Measurements from ENCODE around the gene IRX6.

IRX6 gene

DNA sequence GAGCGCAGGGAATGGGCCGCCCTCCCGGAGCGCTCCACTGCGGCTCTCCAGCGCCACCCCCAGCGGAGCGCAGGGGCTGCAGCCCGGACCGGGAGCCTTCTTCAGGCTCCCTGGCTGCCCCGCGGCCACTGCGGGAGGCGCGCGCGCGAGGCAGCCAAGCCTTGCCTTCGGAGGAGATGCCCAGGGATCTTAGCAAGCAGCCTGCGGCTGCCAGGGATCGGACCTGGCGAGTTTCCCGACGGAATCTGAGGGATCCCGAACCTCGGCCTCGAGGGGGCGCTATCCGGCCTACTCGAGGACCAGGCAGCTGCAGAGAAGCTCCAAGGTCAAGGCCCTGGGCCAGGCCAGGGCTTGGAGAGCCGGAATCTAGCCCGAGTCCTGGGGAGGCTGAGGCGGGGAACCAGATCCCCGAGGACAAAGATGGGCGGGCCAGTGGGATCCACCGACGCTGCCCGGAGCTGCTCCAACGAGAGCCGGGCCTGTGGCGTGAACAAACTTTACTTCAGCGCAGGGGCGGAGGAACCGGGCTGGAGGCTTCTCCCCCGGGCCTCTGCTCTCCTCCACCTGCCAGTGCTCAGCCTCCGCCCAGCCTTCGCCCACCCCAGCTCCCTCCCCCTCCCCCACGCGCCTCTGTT, at the start of gene IRX6:
TSS of gene IRX6 (plus strand) at position 567 of the 635 bp plus-strand sequence. CDS start 889 bp downstream, outside the sequence.
- no peak for DNase-seq

DNA sequence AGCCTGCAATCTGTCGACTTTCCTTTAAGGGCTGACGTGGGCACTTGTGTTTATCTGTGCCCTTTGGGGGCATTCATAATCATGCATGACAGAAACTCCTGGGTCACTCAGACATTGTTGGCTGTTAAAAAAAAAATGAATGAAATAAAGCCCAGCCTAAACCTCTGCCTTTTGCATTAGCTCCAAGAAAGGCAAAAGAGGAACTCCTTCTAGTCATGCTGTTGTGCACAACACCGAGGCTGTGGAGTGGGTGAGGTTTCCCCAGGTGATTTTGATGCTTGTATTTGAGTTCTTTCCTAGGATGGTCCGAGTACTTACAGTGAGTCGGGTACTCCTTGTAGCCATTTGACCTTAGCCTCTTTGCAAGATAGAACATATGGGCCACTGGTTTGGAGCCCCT, 49.6 kb upstream of the IRX6 start:
- no peak for DNase-seq

DNA sequence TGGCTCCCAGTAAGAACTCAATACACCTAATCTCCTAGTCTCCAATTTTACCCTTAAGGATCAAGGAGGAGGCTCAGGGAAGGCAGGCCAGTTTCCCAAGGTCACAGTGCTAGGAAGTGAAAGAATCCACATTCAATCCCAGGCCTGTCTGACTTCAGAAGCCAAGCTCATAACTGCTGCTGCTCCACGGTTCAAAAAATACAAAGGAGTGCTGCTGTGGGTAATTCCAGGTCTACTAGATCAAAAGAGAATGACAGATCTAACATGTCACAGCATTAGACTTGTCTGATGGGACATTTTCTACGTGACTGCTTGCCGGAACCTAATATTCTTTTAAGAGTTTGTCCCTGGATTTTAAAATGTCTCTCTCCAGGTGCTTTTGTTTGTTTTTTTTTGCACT, 48.8 kb upstream of the IRX6 start:
- no peak for DNase-seq

DNA sequence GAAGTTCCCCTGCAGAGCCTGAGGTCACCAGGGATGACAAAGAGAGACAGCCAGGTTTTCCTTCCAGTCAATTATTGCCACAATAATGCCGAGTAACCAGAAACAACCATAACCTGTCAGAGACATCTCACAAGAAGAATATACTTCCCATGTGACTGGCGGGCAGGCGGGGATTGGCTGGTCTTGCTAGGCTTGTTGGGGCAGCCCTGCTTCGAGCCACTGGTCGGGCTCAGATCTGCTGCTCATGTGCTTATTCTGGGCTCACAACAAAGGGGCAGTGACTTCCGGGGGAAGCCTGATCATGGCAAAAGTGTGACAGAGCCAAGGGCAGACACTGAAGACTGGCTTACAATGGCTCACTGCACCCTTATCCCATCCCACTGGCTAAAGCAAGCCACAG, 48.1 kb upstream of the IRX6 start:
- DNase-seq = no peak

DNA sequence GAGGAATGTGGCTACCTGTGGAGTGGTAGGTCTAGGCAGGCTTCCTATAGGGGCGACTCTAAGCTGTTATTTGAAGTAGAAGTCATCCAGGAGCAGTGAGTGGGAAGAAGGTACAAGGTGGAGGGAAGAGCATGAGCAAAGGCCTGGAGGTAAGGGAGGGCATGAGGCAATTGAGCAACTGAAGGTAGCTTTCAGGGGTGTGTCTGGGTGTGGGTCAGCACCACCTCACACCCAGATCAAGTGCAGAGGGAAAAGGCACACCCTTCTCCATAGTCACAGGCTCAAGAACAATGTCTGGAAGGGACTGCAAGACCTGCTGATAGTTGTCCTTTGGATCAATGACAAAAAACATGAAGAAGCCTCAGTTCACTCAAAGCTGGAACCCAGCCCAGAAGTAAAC, 46.5 kb upstream of the IRX6 start:
- DNase-seq = no peak

DNA sequence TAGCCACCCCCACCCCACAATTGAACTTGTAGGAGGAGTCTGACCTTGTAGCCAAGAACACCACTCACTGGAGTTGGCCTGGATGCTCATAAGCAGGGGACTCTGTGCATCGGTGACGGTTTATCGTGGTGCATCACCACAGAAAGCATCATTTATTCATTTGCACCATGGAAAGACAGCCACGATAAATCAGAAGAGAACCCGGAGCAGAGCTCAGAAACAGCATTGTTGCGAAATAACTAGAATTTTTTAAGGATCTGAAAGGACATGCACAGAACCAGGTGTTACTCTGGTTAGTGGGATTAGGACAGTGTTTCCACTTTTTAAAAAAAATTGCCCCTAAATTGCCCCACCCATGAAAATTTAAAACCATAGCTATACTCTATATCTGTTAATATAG, 44.4 kb upstream of the IRX6 start:
- no peak for DNase-seq

DNA sequence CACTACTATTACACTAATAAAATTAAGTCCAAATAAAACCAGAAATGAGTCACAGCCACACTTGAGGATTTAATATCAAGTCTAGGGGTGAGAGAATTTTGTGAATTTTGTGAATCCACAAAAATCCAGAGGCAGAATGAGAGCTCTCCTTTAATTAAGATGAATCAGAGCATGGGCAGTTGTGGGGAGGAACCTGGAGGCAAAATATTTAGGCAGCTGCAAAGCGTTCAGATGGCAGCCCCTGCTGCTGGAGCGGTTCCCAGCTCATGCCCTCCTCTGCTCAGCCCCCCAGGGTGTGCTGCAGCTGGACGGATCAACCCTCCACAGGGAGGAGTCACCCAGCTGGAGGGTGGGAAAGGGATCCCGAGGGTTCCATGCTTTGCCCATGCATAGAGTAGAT, 43.4 kb upstream of the IRX6 start:
- DNase-seq = no peak

DNA sequence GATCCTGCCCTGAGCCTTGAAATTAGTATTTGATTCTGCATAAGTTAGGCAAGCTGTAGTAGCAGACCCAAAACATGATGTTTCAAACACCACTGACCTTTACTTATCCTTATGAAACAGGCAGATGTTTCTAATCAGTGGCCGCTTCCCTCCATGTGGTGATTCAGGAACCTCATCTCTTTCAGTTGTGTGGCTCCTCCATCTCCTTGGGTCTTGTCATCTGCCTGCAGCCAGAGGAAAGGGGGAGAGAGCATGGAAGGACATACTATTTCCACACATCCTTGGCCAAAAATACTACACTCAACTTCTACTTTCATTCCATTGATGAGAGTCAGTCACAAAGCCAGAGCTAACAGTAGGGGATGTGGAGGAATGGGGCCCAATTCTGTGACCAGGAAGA, 41.6 kb upstream of the IRX6 start:
- no peak for DNase-seq

DNA sequence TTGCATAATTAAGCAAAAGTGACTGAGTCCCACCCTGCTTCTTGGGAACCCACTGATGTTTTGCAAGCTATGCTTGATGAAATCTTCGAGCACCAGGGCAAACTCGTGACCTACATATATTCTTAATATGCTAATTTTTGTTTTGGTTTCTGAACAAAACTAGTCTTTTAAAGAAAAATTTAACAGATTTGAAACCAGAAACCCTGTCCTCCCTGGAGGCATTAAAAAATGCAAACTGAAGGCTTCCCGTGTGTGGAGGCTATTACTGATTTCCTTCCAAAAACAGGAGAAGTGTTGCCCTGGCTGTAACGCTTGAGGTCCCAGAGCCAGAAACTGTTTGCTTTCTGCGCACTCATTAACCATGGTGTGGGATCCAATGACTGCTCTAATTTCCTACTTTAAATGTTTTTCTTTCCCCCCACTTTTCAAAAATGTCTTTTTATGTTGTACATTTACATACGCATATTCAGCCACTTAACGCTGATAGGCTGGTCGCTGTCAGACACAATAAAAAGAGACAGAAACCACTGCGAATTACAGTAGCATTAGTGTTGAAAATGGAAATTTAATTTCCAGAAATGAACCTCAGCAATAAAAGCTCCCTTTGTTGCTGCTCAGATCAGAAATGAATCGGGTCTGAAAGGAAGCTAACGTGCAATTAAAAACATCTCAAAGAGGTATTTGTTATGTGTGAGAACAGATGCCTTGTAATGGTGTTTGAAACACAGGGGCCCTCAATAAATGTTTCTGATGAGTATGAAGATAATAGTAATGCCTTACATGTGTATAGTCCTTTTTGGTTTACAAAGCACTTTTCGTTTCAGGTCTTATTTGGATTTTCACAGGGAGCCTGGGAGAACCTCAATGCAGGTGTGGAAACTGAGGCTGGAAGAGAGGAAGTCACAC, 39.9 kb upstream of the IRX6 start:
- DNase-seq = peak; percentile 20

DNA sequence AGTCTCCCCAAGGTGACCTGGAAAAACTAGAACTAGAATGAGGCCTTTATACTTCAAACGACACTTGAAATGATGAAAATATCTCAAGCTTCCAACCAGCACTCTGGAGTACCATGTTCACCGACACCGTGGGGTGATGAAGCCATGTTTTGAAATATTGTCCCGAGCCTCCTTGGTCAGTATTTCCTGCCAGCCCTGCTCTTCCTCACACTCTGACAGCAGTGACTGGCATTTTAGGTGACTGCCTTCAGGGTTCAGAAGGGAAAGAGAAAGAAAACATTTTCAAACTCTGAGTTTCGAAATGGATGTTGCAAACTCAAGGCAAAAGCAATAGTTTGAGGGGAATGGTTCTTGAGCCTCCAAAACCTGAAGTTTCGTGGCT, 39.3 kb upstream of the IRX6 start:
- DNase-seq = no peak

DNA sequence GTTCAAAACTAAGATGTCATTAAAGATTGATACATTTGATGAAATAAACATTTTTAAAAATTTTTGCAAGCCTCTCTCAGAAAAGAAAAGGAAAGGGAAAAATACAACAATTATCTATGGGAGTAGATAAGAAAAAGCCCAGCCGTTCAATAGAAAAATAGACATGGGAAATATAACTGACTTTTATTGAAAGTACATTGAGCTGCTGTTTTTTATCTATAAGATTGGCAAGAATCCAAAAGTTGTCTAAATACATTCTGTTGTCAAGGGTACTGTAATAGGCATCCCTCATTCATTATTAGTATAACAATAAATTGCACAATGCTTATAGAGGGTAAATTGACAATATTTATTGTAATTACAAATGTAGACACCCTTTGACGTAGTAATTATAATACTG, 38.4 kb upstream of the IRX6 start:
- no peak for DNase-seq

DNA sequence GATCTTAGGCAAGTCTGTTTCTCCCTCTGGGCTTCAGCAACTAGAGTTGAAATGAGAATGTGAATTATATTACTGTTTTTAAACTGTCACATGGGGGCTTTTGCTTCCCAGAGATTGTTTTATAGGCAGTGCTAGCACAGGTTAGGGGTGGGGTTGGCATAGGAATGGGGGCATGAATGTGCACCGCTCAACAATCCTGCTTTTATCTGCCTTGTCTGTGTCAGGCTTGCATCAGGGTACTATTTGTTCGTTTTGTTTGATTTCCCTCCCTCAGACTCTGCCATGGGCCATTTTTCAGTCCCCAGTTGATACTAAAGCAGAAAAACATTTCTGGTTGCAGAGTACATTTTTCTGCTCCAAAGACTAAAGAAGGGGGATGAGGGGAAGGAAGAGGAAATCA, 34.6 kb upstream of the IRX6 start:
- DNase-seq = no peak

DNA sequence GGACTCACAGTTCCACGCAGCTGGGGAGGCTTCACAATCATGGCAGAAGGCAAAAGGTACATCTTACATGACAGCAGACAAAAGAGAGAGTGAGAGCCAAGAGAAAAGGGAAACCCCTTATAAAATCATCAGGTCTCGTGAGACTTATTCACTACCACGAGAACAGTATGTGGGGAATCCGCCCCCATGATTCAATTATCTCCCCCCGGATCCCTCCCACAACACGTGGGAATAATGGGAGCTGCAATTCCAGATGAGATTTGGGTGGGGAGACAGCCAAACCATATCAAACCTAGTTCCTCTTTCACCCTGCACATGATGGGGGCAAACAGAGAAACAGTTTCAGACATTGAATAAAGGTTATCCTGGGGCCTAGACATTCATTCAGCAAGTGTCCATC, 32.2 kb upstream of the IRX6 start:
- no peak for DNase-seq

DNA sequence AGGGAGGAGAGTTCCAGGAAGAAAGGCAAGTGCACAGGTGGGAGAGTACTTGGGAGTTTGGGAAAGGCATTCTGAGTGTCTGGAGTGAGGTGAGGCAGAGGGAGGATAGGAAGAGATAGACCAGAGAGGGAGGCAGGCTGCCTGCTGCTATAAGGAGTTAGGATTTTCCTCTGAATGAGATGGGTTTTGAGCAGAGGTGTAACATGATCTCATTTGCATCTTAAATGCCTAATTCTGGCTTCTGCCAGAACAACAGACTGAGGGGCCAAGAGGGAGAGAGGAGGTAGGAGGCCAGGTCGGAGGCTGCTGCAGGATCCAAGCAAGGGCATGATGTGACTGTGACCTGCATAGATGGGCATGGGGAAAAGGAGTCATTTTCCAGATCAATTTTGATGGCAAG, 31.5 kb upstream of the IRX6 start:
- DNase-seq = no peak

DNA sequence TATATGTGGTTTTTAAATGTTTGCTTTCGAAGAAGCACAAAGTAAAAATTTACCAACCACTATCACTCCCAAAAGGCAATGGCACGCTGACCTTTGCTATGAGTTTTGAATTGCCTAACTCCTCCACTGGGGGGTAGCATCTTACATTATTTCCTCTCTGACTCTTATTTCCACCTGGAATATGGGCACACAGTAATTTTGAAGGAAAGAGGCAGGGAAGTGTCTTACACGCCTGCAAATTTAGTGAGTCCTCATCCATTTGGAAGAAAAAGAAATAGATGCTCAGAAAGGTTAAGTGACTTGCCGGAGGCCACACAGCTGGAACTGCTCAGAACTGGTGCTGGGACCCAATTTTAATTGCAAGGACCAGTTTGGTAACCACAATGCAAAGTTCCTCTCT, 29.9 kb upstream of the IRX6 start:
- no peak for DNase-seq

DNA sequence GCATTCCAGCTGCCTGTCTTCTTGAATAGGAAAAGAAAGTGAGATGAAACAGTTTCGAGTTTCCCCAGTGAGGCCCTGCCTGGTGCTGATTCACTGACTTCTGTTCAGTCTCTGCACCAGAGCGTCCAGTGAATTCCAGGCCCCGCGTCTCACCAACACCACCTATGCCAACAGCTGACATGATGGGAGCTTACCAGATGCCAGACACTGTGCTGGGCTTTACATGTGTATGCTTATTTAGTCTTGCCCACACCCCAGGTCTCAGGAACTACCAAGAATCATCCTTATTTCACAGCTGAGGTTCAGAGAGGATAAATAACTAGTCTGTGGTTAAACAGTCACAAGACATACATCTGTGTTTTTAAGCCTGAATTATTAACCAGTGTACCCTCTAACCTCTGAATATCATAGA, 29.1 kb upstream of the IRX6 start:
- DNase-seq = no peak

DNA sequence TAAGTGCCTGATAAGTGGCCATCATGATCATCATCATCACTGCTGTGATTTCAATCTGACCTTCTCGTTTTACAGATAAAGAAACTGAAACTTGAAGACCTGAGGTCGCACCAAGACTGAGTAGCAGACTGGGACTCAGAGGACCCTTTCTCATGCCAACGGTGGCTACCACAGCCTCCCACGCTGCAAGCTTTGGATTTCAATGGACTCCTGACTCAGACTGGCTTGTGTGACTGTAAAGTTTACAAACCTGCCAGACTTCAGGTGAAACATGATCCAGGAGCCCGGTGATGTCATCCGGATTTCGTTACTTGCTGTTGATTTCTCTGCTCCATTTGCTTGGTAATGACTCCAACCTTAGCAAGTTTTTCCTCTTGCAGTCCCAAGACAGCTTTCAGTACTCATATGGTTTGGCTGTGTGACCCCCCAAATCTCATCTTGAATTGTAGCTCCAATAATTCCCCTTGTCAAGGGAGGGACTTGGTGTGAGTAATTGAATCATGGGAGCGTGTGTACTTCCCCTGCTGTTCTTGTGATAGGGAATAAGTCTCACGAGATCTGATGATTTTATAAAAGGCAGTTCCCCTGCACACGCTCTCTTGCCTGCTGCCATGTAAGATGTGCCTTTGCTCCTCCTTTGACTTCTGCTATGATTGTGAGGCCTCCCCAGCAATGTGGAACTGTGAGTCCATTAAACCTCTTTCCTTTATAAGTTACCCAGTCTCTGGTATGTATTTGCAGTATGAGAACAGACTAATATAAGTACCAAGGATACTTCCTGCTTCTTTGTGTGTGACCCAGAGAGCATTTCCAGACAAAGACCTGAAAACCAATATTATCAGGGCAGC, 26.7 kb upstream of the IRX6 start:
- no peak for DNase-seq

DNA sequence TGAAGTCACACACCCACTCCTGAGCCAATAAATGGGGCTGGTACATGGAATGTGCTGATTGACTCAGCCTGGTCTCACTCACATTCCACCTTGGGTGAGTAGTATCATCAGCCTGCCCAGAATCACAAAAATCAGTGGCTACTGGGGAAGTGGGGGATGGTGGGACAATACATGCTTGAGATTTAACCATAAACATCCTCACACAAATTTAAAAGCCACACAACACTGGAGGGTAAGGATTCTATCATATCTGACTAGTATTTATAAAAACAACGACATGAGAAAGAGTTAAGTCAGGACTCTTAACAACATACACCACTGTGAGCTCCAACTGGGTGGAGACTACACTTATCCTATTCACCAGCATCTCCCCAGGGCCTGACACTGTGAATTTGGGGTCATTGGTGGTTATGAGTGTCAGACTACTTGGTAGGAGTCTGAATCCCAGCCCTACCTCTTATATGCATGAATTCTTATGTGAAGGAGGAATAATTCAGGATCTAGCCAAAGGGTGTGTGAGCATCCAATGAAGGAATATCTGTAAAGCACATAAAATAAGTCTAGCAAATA, 26.0 kb upstream of the IRX6 start:
- DNase-seq = no peak

DNA sequence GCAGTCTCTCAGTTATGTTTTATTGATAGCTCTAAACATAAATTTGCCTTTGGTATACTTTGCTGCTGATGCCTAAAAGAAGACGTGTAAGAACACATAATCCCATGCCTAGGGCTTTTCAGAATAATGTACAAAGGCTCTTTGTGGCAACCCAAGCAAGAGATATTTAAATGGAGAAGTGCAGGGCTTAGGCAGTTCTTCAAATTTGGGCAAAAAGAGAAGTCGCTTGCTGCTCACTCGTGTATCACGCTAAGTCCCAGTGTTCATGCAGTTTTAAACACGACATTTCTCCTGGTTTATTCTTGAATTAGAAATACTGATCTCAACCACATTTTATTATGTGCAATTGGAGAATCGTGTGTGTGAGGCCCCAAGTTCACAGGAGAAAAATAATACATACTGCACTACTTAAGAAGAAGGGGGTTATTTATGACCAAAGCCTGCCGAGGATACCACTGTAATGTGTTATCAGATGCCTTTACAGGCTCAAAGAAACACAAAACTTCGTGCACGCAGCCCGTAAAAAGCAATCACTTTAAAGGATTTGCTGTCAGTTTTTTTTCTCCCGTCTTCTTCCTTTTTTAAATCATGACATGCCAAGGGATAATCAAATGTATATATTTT, 22.5 kb upstream of the IRX6 start:
- DNase-seq = no peak

DNA sequence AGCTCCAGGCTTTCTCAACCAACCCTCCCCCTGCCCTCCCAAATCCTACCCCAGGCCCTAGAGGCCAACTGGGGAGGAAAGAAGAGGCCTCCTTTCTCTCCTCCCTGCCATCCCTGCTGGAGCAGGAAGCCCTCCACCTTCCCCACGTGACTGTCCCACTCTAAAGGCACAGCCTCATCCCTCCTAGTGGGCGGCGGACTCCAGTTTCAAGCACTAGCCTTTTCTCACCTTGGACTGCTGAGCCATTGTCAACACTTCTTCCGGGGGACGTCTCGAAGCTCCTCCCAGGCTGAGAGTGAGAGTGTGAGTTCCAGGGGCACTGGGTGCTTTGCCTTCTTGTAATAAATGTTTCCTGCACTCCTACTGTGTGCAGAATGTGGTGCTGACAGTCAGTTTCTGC, 21.4 kb upstream of the IRX6 start:
- no peak for DNase-seq

DNA sequence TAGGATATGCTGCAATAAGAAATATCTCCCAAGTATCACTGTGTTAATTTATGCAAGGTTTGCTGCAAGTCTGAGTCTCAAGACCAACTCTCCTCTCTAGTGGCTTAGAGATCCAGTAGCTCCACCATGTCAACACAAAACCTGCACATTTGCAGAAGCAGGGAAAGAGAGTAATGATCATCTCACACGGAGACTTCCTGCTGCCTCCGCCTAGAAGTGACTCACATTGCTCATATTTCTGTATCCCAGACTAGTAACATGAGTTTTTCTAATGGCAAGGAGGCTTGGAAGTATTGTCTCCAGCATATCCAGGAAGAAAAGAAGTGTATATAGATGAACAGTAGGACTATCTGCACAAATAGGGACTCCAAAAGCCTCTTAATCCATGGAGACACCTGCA, 15.0 kb upstream of the IRX6 start:
- no peak for DNase-seq

DNA sequence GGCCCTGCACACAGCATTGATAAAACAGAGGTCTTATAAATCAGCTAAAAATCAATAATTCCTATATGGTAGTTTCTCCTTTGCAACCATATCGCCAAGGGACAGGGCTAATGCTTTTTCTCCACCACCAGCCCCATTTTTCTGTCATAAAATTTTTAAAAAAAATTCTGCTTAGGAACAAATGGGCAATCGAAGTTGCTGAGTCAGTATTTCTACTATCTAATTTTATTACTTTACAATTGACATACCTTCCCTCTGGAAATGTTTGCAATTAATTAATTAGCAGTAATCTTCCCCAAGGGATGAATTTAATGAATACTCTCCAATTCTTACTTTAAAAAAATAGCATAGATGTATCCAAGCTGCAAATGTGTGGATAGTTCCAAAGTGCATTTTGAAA, 1.7 kb upstream of the IRX6 start:
- DNase-seq = no peak
